Activated T-helper 1 cell treated with anti-CD3 and anti-CD28 coated beads, Interleukin-12 subunit alpha, Interleukin-12 subunit beta, Interleukin-2, Interleukin-4 antibody, amounts not matched to agents 30 ng/mL and 10 ng/mL and 1 ng/mL, durations not matched to agents 14 hours and 24 hours and 36 hours (primary cell): ENCODE data around the gene QKI. TPM values are rescaled to one million over a fixed set of nuclear protein-coding genes. Genes with fewer than 3 reads are reported as not detected.

Experiments
- DNase-seq: peaks from one replicate; pipeline ENCODE4 v3.0.0; 2021; ENCODE audit warnings: low spot score
- H3K27ac Mint-ChIP-seq: one replicate; pipeline ENCODE4 v1.8.0; 2021; ENCODE audit warnings: mild to moderate bottlenecking, mixed read lengths
- H3K27me3 Mint-ChIP-seq: one replicate; pipeline ENCODE4 v1.8.0; 2022; ENCODE audit warnings: mild to moderate bottlenecking, moderate library complexity, mixed read lengths; ENCODE audit not compliant: insufficient read depth
- H3K36me3 Mint-ChIP-seq: one replicate; pipeline ENCODE4 v1.8.0; 2021; ENCODE audit warnings: low read depth, mixed read lengths
- H3K4me1 Mint-ChIP-seq: one replicate; pipeline ENCODE4 v1.8.0; 2021; ENCODE audit warnings: low read depth, mixed read lengths
- H3K4me3 Mint-ChIP-seq: one replicate; pipeline ENCODE4 v1.8.0; 2021; ENCODE audit warnings: mild to moderate bottlenecking, moderate library complexity, mixed read lengths
- H3K9me3 Mint-ChIP-seq: one replicate; pipeline ENCODE4 v1.8.0; 2021; ENCODE audit warnings: mixed read lengths
- intact Hi-C: fragments of 100-400 bp; cut with micrococcal nuclease; formaldehyde crosslinking; loops from one replicate; pipeline ENCODE4 v1.15.1; 2024
- total RNA-seq: library from RNA; stranded (reverse); gene quantifications from 2 replicates; pipeline ENCODE4 v1.2.3, GENCODE V29; 2022

Gene QKI
- total RNA-seq, 1 donor from 2014 or later = 72.5 TPM

- no peak for DNase-seq
- Mint-ChIP-seq H3K4me1 (peaks cover 33% of the 10 kb centered on the region), H3K27me3 (peaks cover 3% of the 10 kb centered on the region), H3K36me3 (no peaks in the 10 kb centered on the region), H3K27ac (no peak overlapping the region), H3K4me3 (no peak overlapping the region), H3K9me3 (no peaks in the 10 kb centered on the region)
- intact Hi-C loops = no loop called here
These were observed 6.0 kb upstream of the QKI start for GRCh38 chr6:163408352-163408991.

- Mint-ChIP-seq H3K4me1 (peaks cover 29% of the 10 kb centered on the region), H3K9me3 (no peaks in the 10 kb centered on the region), H3K27ac (no peak overlapping the region), H3K4me3 (no peak overlapping the region), H3K27me3 (peaks cover 3% of the 10 kb centered on the region), H3K36me3 (no peaks in the 10 kb centered on the region)
- intact Hi-C loops = loop anchor here (5.0 kb wide), 1 partner anchor 1227 kb away; no protein-coding TSS in a partner anchor
- DNase-seq = no peak
These were observed 4.8 kb upstream of the QKI start for GRCh38 chr6:163409712-163410111.

- intact Hi-C loops = loop anchor here (5.0 kb wide), 1 partner anchor 1230 kb away; no protein-coding TSS in a partner anchor
These were observed 2.2 kb upstream of the QKI start for GRCh38 chr6:163412341-163412740.

GRCh38 chr6:163412801-163413344, 1.6 kb upstream of the QKI start:
- no peaks in the 10 kb centered on the region for H3K36me3 Mint-ChIP-seq
- peak overlapping the region; percentile 72 for H3K27ac Mint-ChIP-seq
- peak overlapping the region; percentile 87 for H3K4me3 Mint-ChIP-seq
- peaks cover 37% of the 10 kb centered on the region for H3K4me1 Mint-ChIP-seq
- H3K9me3 Mint-ChIP-seq = no peaks in the 10 kb centered on the region
- peaks cover 3% of the 10 kb centered on the region for H3K27me3 Mint-ChIP-seq
- intact Hi-C loops = loop anchor here (5.0 kb wide), 1 partner anchor 1231 kb away; no protein-coding TSS in a partner anchor
- no peak for DNase-seq

More at GRCh38 chr6:163412341-163412740, 2.2 kb upstream of the QKI start:
- no peaks in the 10 kb centered on the region for H3K36me3 Mint-ChIP-seq
- DNase-seq = no peak
- no peak overlapping the region for H3K27ac Mint-ChIP-seq
- H3K4me3 Mint-ChIP-seq = peak overlapping the region; percentile 87
- no peaks in the 10 kb centered on the region for H3K9me3 Mint-ChIP-seq
- peaks cover 3% of the 10 kb centered on the region for H3K27me3 Mint-ChIP-seq
- peaks cover 32% of the 10 kb centered on the region for H3K4me1 Mint-ChIP-seq

- Mint-ChIP-seq H3K4me3 (peak overlapping the region; percentile 87), H3K4me1 (peaks cover 41% of the 10 kb centered on the region), H3K9me3 (no peaks in the 10 kb centered on the region), H3K27me3 (peaks cover 3% of the 10 kb centered on the region), H3K27ac (peak overlapping the region; percentile 92), H3K36me3 (no peaks in the 10 kb centered on the region)
- DNase-seq = peak; percentile 89
- intact Hi-C loops = loop anchor here (5.0 kb wide), 1 partner anchor 1231 kb away; no protein-coding TSS in a partner anchor
These were observed 987 bp upstream of the QKI start for GRCh38 chr6:163413345-163414116.

- Mint-ChIP-seq H3K4me1 (peaks cover 57% of the 10 kb centered on the region), H3K27me3 (no peaks in the 10 kb centered on the region), H3K4me3 (peak overlapping the region; percentile 80), H3K9me3 (no peaks in the 10 kb centered on the region), H3K36me3 (no peaks in the 10 kb centered on the region), H3K27ac (peak overlapping the region; percentile 79)
- DNase-seq = no peak
- intact Hi-C loops = loop anchor here (5.0 kb wide), 2 partner anchors 337 to 1233 kb away; no protein-coding TSS in a partner anchor
These were observed 565 bp downstream of the QKI start for GRCh38 chr6:163414946-163415619.

GRCh38 chr6:163415620-163416556, 1.4 kb downstream of the QKI start:
- Mint-ChIP-seq H3K36me3 (no peaks in the 10 kb centered on the region), H3K27ac (peak overlapping the region; percentile 92), H3K27me3 (no peaks in the 10 kb centered on the region), H3K9me3 (no peaks in the 10 kb centered on the region), H3K4me1 (peaks cover 62% of the 10 kb centered on the region), H3K4me3 (peak overlapping the region; percentile 95)
- intact Hi-C loops = loop anchor here (1.0 to 5.0 kb wide), 6 partner anchors 15 to 687 kb away; no protein-coding TSS in a partner anchor
- DNase-seq = peak; percentile 17

GRCh38 chr6:163416557-163417253, 2.2 kb downstream of the QKI start:
- no peaks in the 10 kb centered on the region for H3K27me3 Mint-ChIP-seq
- H3K4me3 Mint-ChIP-seq = peak overlapping the region; percentile 95
- intact Hi-C loops = loop anchor here (1.0 to 5.0 kb wide), 6 partner anchors 14 to 688 kb away; no protein-coding TSS in a partner anchor
- peak overlapping the region; percentile 92 for H3K27ac Mint-ChIP-seq
- peaks cover 64% of the 10 kb centered on the region for H3K4me1 Mint-ChIP-seq
- no peak for DNase-seq
- no peaks in the 10 kb centered on the region for H3K9me3 Mint-ChIP-seq
- H3K36me3 Mint-ChIP-seq = peaks cover 1% of the 10 kb centered on the region

- peak overlapping the region; percentile 77 for H3K4me3 Mint-ChIP-seq
- H3K9me3 Mint-ChIP-seq = no peaks in the 10 kb centered on the region
- H3K27me3 Mint-ChIP-seq = no peaks in the 10 kb centered on the region
- H3K36me3 Mint-ChIP-seq = peaks cover 1% of the 10 kb centered on the region
- peaks cover 59% of the 10 kb centered on the region for H3K4me1 Mint-ChIP-seq
- intact Hi-C loops = loop anchor here (2.0 to 5.0 kb wide), 3 partner anchors 13 to 689 kb away; no protein-coding TSS in a partner anchor
- H3K27ac Mint-ChIP-seq = no peak overlapping the region
- DNase-seq = no peak
These were observed 3.1 kb downstream of the QKI start for GRCh38 chr6:163417595-163417994.

- intact Hi-C loops = loop anchor here (5.0 kb wide), 1 partner anchor 334 kb away; no protein-coding TSS in a partner anchor
- H3K36me3 Mint-ChIP-seq = peaks cover 1% of the 10 kb centered on the region
- DNase-seq = no peak
- no peaks in the 10 kb centered on the region for H3K27me3 Mint-ChIP-seq
- H3K27ac Mint-ChIP-seq = no peak overlapping the region
- H3K4me1 Mint-ChIP-seq = peaks cover 53% of the 10 kb centered on the region
- H3K4me3 Mint-ChIP-seq = no peak overlapping the region
- H3K9me3 Mint-ChIP-seq = no peaks in the 10 kb centered on the region
These were observed 4.0 kb downstream of the QKI start for GRCh38 chr6:163418311-163419029.
